Right lobe of liver (tissue), 4 donors: Measurements from ENCODE around the gene RPS23.
"Not testable (repeated sequence)": the region's sequence is repeated elsewhere in the genome, so short reads cannot be mapped to it uniquely, and the experiment has no call there.

Experiments used
- CTCF ChIP-seq, 4 donors: fragments of 200-600 bp in 3 of 4; fragments of 450-650 bp in 1 of 4; IDR thresholded peaks; one replicate each; pipeline versions ENCODE4 v1.5.1 to v1.8.0; 2016 to 2022; ENCODE audit warnings: antibody characterized with exemption in 4 of 4, mild to moderate bottlenecking in 2 of 4
- POLR2A ChIP-seq: fragments of 450-650 bp; IDR thresholded peaks from one replicate; pipeline ENCODE4 v1.6.1; 2017; ENCODE audit warnings: antibody characterized with exemption, mild to moderate bottlenecking
- donor health status: DM: no; HTN: no; CAD: no.
- donor health status: DM: no; HTN: no; CAD: no.
- donor health status: DM: no; HTN: yes; CAD: no.

- not testable (repeated sequence) for TF ChIP-seq POLR2A; CTCF (IDR thresholded peaks at IDR 0.05)
Measured at GRCh38 chr5:82273426-82273825, 4.7 kb downstream of the RPS23 start.
